Ishikawa (cell line): ENCODE data around the gene MAT2B.

ENCODE experiments used
- CEBPB ChIP-seq: IDR thresholded peaks from 2 replicates; pipeline ENCODE4 v1.6.1; 2012
- EGR1 ChIP-seq: IDR thresholded peaks from 2 replicates; pipeline ENCODE4 v1.6.1; 2012
- EP300 ChIP-seq: IDR thresholded peaks from 2 replicates; pipeline ENCODE4 v1.6.1; 2012; ENCODE audit warnings: borderline replicate concordance
- NFIC ChIP-seq: IDR thresholded peaks from 2 replicates; pipeline ENCODE4 v1.6.1; 2012
- RAD21 ChIP-seq: IDR thresholded peaks from 2 replicates; pipeline ENCODE4 v1.6.1; 2012; ENCODE audit warnings: low read depth
- TAF1 ChIP-seq: IDR thresholded peaks from 2 replicates; pipeline ENCODE4 v1.6.1; 2012; ENCODE audit warnings: low read depth, mild to moderate bottlenecking
- YY1 ChIP-seq: IDR thresholded peaks from 2 replicates; pipeline ENCODE4 v1.6.1; 2012; ENCODE audit warnings: low read depth
- TF ChIP-seq, protein P1 (sequence below): IDR thresholded peaks from 2 replicates; pipeline ENCODE4 v1.6.1; 2012
- TF ChIP-seq, protein P2 (sequence below): IDR thresholded peaks from 2 replicates; pipeline ENCODE4 v1.6.1; 2012; ENCODE audit warnings: low read depth, mild to moderate bottlenecking

GRCh38 chr5:163533223-163533622 lies 27.8 kb downstream of the MAT2B start:
- no peak for TF ChIP-seq RAD21
- no peak for TF ChIP-seq YY1
- TF ChIP-seq, protein P1, sequence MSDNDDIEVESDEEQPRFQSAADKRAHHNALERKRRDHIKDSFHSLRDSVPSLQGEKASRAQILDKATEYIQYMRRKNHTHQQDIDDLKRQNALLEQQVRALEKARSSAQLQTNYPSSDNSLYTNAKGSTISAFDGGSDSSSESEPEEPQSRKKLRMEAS: no peak
- TF ChIP-seq NFIC: no peak
- no peak for TF ChIP-seq EP300
- no peak for TF ChIP-seq CEBPB
- TF ChIP-seq EGR1: no peak
- TF ChIP-seq, protein P2, sequence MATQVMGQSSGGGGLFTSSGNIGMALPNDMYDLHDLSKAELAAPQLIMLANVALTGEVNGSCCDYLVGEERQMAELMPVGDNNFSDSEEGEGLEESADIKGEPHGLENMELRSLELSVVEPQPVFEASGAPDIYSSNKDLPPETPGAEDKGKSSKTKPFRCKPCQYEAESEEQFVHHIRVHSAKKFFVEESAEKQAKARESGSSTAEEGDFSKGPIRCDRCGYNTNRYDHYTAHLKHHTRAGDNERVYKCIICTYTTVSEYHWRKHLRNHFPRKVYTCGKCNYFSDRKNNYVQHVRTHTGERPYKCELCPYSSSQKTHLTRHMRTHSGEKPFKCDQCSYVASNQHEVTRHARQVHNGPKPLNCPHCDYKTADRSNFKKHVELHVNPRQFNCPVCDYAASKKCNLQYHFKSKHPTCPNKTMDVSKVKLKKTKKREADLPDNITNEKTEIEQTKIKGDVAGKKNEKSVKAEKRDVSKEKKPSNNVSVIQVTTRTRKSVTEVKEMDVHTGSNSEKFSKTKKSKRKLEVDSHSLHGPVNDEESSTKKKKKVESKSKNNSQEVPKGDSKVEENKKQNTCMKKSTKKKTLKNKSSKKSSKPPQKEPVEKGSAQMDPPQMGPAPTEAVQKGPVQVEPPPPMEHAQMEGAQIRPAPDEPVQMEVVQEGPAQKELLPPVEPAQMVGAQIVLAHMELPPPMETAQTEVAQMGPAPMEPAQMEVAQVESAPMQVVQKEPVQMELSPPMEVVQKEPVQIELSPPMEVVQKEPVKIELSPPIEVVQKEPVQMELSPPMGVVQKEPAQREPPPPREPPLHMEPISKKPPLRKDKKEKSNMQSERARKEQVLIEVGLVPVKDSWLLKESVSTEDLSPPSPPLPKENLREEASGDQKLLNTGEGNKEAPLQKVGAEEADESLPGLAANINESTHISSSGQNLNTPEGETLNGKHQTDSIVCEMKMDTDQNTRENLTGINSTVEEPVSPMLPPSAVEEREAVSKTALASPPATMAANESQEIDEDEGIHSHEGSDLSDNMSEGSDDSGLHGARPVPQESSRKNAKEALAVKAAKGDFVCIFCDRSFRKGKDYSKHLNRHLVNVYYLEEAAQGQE: no peak
- TF ChIP-seq TAF1: no peak
